GF-D8 (cell line): ENCODE data around the gene SGPL1.
"Not testable (repeated sequence)": the region's sequence is repeated elsewhere in the genome, so short reads cannot be mapped to it uniquely, and the experiment has no call there.

Experiments used
- DNase-seq: peaks from one replicate; lab custom pipeline; 2025; lab: John Stamatoyannopoulos, UW

Gene SGPL1

DNA sequence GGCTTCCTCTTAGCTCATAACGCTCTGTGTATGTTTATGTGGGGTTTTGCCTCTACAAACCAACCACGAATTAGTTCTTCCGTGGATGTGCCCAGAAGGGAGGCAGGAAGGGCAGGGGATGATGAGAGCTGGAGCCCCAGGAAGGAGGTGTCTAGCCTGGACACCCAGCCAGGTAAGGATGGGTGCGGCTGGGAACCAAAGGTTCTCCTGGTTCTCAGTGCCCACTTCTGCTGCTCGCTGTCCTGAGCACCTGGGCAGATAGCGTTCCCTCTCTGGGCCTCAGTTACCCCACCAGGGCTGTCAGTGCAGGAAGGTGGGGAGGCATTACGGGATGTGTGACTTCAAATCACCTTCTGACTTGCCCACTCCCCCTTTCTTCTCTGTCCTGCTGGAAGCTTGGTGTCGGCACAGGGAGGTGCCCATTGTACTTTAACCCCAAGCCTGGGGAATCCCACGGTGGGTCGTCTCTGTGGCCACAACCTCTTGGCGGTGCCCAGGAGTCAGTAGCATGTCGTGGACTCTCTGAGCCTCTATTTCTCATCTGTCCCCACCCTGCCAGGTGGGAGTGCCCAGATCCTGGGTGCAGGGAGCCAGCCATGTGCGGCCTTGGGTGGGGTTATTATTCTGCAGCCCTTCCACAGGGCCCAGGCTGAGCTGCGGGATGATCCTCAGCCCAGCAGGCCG, 91.3 kb downstream of the SGPL1 start:
- DNase-seq: no peak

DNA sequence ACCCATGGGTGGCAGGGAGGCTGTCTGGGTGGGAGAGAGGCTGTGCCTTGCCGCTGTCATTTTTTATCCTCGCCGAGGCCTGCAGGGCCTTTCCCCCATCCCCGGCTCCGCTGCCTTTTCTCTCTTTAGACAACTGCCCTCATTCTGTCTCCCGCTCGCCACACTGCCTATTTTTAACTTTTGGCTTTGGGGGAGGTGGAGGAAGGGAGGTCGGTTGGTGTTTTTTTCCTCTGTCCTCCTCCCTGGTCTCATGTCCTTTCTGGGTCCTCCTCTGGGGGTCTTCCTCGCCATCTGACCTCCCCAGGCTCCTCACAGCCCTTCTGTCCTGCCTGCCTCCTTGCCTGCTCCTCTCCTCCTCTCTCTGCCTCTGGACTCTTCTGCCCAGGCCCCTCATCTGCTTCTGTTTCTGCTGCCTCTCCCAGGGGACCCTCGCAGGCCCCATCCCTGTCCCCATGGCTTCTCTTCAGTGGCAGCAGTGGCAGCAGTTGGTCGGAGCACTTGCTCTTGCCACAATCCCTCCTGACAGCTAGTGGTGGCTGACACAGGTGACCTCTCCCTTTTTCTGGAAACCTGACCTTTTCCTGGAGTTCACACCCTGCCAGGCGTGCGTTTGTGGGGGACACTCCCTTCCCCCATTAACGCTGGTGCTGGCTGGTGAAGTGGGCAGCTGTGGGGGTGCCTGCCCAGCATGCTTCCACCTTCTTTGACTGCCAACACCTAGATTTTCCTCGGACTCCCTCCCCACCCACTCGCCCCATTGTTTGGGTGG, 92.1 kb downstream of the SGPL1 start:
- no peak for DNase-seq

DNA sequence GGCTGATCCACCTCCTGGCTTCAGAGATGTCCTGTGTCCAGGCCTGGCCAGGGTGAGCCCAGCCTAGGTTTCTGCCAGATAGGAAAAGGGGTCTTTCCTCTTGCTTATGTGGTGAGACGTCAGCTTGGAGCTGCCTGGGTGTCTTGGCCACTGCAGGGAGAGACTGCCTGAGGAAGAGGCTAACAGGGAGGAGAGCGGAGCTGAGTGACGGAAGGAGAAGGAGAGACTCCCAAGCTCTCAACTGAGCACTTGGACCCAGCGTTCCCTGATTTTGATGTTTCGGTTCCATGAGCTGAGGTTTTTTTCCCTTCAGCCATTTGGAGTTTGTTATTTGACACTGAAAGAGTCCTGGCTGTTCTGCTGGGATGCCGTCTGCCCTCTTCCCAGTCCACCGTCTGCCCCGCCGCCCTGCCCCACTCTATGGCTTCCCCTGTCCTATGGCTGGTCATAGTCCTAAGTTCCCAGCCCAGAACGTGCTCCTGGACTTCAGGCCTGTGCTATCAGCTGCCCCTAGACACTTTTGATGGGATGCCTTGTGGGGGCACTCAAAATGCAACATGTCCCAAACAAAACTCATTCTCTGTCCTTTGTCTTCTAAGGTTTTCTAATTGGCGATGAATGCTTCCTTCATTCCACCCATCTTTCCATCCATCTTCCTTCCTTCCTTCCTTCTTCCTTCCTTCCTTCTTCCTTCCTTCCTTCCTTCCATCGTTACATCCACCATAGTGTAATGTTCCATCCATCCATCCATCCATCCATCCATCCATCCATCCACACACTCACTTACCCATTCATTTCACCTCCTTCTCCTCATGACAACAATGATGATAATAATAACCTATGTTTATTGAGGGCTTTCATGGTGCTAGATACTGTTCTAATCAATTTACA, 92.9 kb downstream of the SGPL1 start:
- no peak for DNase-seq

DNA sequence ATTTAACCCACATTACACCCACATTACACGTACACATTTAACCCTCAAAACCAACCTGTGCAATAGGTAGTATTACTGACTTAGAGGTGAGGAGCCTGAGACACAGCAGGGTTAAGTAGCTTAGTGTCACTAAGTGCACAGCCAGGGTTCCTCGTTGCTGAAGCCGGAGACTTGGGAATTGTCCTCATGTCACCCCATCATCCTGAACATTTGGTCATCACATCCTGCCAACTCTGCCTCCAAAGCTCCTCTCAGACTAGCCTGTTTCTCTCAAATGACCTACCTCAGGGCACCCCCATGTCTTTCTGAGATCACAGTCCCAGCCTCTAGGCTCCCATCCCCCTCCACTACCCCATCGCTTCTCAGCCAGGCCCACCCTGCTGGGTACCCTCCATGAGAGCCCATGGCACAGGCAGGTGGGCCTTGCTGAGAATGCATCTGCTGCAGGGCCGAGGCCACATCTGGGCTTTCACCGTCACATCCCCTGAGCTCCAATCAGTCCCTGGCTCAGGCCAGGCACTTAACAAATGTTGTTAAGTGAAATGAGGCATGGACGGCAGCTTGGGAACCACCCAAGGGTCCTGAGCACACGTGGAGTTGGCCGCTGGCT, 93.7 kb downstream of the SGPL1 start:
- DNase-seq: no peak

DNA sequence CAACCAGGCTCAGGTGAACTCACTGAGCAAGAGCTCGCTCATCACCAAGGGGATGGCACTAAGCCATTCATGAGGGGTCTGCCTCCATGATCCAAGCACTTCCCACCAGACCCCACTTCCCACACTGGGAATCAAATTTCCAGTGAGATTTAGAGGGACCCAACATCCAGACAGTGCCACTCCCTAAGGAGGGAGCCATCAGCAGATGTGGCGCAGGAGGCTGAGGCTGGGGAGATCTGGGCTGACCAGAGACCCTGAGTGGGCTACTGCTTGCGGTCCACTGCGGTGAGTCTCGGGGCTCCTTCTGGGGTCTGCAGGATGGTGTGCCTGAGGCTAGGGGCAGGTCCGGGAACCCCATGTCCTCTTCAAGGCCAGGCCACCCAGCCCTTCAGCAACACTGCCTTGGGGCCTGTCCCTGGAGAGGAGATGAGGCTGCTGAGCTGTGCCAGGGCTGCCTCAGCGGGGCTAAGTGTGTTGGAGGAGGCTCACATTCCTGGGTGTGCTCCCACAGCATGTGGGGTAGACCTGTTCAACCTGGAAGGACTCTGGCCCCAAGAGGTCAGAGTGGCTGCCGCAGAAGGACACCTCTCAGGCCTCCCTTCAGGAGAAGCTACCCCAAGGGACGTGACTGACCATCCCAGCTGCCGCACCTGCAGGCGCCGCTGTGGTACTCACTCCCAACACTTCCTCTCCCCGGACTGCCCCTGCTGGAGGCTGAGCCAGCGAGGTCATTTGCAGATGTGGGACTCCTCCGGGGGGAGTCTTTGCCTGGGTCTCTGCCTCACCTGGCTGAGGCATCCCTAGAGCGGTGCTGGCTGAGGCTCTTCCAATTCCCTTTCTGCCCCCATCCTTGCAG, 95.0 kb downstream of the SGPL1 start:
- no peak for DNase-seq

DNA sequence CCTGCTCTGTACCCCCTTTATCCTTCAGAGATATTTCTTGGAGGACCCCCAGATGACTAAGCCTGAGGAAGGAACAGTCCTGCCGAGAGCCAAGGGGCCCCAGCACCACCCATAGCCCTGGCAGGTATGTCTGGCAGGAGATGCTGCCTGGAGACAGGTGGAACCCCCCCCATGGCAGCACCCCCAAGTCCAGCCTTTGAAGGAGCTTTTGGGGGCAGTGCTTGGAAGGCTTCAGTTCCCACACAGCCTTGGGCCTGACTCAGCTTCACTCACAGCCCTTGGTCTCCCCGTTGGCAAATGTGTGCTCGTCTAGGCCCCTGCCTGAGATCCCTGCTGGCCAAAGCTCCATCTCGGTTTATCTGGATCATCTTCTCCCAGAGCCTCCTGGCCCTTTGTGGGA, 95.6 kb downstream of the SGPL1 start:
- no peak for DNase-seq

DNA sequence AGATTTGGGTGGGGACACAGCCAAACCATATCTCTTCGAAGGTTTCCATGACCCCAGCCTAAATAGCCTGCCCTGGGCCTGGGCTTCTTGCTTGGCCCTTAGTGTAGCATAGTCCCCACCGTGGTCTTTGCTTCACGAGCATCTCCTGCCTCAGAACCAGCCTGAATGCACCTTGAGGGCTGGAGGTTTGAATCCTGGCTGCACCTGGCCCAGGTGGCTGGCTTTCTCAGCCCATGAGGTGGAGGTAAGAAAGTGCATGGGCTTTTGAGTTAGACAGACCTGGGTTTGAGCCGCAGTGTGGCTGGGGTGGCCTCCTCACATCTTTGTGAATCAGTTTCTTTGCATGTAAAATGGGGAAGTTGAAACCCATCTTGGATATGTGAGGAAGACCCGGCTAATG, 96.8 kb downstream of the SGPL1 start:
- no peak for DNase-seq

DNA sequence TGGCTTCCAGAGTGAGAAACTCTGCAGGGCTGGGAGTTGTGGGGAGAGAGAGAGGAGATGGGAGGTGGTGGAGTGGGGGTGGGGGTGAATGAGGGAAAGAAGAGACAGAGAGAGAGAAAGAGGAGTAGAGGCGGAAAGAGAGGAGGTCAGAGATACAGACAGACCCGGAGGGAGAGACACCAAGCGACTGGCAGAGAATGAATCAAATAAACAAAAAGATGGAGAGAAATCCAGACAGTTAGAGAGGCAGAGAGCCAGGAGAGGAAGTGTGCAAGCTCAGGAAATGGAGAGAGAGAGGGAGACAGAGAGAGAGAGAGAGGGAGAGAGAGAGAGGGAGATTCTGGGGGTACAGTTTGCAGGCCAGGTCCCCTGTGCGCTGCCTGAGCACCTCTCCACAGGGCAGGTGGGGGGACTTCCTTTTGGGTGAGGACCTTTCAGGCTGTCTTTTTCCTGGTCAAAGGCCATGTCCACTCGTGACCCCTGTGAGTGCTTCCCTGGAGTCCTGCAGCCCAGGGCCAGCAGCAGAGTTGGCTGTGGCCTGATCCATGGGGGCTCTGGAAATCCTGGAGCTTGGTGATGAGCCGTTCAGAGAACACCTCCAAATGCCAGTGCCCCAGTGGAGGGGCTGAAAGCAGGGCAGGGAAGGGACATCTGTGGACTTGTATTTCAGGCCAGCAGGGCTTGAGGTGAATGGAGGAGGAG, 97.6 kb downstream of the SGPL1 start:
- no peak for DNase-seq

DNA sequence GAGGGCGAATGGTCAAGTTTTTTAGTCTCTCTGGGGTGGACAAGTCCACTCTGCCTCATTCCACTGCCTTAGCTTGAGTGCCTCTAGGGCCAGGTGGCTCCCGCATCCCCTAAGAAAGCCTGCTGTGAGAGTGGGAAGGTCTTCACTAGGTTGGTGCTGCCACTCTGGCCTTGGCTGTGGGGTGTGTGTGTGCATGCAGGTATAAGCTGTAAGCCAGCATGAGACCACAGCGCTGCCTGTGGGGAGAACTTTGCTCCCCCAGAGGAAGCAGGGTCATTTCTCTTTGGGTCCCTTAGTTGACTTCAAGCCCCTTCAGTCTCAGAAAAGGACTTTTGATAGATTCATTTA, 98.1 kb downstream of the SGPL1 start:
- DNase-seq: no peak

DNA sequence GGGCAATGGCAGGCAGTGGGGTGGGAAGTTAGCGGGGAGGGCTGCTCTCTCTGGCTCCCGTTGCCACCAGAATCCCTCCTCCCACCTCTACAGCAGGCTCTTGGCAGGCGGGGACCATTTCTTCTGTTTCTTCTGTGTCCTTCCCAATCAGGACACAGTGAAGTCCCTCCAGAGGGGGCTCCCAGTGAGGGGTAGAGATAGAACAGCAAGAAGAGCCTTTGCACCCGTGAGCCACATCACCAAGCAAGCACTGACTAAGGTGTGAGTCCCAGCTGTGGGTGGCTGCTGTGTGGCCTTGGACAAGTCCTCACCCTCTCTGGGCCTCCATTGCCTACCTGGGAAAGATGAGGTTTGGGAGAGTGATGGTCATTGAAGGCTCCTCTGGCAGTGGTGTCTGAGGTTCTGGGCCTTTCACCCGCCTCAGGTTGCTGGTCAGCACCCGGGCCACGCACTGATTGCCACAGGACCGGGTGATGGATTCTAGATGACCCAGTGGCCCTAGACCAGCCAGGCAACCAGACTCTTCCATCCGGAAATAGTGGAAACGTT, 98.6 kb downstream of the SGPL1 start:
- DNase-seq: no peak

DNA sequence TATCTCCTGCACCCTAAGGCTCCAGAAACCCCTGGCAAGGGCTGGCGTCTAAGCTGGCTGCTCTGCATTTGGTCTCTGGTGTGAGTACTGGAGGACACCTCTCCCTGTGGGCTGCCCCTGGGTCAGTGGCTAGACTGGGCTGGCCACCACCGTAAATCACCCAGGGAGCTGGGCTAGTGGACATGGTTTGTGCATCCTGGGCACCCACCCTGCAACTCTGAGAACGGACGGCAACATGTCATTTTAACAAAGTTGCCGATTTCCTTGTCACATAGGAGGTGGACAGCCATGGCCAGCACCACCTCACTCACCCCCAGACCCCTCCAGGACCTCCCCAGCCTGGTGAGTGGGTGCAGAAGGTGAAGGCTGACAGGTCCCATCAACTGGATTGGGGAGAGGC, 99.5 kb downstream of the SGPL1 start:
- DNase-seq: no peak

DNA sequence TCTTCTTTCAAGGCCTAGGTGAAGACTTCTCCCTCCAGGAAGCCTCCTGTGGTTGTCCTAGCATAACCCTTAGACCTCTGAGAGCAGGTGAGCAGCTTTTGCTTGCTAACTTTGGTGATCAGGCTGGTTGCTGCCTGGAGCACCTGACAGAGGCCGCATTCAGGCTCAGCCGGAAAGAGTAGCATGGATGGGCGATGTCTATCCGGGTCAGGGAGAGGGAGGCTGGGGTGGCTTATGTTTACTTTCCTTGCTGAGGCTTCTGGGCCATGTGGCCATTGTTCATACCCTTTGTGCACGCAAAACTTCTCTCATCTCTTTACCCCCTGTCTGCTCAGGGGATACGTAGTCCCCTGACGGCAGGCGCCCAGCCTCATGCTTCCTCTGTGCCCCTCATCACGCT, 100.1 kb downstream of the SGPL1 start:
- no peak for DNase-seq

DNA sequence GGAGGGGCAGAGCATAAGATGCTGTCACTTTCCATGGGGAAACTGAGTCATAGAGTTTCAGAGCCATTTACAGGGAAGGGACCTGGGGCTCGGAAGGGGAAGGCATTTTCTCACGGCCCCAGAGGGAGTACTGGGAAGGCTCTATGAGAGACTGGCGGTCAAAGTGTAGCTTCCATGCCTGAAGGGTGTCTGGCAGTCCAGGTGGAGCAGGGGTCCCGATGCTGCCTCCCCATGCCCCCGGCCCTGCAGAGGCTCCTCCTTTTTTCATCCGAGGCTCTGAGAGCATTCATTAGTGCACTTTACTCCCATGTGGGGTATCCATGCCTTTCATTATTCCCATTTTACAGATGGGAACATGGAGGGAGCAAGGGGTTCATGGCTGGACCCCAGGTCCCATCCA, 100.5 kb downstream of the SGPL1 start:
- DNase-seq: no peak

DNA sequence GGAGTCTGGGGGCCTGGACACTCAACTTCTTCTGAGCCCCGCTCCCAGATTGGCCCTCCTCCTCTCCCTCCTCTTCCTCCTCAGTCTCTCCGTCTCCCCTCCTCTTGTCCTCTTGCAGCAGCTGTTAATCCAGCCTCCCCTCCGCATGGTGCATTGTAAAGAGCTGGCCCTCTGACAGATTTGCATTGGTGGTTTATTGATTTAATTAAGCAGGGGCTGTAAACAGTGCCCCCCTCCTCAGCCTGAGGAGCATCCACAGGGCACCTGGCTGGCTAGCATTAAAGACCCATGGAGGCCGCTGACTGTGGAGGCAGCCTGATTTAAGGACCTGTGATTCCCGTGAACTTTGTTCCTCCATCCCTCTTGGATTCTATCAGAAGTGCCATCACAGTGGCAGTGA, 101.5 kb downstream of the SGPL1 start:
- DNase-seq: no peak

DNA sequence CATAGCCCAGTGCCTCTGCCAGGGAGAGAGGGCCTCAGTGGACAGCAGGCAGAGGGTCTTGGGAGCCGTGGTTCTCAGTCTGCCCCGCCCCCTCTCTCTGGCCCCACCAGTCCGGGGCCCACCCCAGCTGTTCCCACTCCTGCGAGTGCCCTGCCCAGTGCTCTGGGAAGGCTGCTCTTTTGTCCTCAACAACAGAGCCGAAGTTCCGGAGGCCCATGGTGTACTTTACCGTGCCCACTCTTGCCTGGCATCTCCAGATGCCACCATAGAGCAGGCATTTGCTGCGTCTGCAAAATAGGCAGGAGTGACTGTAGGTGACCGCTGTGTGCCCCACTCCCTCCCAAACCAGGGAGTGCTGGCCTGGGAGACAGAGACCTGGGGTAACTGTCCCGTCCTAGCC, 101.9 kb downstream of the SGPL1 start:
- no peak for DNase-seq

DNA sequence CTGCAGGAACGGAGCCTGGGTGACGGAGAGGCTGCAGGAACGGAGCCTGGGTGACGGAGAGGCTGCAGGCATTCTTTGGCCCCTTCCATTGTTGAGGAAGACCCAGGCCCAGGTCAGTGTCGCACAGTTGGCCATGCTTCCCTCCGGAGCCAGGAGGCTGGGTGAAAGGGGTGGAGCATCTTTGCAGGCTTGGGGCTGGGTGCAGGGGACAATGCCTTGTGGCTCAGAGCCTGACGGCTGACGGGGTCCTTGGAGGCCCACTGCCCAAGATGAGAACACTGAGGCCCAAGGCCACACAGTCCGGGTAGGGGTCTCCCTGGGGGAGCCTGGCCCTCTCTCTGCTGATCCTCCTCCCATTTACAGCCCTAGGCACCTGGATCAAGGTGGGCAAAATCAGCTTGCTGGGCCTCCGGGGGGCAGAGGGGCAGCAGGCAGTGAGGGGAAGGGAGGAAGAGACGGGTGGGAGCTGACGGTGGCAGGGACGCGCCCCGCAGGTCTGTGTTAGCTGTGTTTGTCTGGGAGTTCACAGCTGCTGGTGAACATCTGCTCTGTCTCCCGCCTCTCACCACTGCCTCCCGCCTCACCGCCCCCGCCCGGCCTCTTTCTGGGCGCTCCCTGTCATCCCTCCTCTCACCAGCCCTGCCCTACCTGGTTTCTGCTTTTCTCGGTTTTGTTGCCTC, 103.2 kb downstream of the SGPL1 start:
- DNase-seq: no peak

DNA sequence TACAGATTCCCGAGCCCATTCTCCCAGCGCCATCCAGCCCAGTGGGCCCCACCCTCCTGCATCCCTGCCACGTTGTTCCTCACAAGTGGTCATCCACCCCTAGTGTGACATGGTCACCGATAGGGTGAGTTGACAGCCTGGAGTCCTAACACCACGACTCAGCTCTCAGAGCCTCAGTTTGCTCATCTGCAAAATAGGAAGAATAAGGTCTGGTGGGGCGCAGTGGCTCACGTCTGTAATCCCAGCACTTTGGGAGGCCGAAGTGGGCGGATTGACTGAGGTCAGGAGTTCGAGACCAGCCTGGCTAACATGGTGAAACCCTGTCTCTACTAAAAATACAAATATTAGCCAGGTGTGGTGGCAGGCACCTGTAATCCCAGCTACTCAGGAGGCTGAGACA, 104.2 kb downstream of the SGPL1 start:
- DNase-seq: not testable (repeated sequence)

DNA sequence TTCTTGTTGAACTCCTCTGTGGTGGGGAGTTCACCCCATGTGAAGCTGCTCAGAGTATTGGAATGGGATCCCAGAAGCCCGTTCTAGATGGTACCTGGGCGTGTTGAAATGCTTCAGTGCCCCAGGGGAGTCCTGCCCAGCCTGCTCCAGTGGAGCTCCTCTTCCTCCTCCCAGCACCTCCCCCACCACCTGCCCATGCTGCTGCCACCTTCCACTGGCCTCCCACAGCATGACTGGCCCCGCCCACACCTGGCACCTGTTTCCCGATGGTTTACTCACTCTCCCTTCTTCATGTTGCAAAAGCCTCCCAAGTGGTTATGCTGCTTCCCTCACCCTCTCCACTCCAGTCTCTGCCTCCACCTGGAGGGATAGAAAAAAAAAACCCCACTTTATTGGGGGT, 104.8 kb downstream of the SGPL1 start:
- no peak for DNase-seq

DNA sequence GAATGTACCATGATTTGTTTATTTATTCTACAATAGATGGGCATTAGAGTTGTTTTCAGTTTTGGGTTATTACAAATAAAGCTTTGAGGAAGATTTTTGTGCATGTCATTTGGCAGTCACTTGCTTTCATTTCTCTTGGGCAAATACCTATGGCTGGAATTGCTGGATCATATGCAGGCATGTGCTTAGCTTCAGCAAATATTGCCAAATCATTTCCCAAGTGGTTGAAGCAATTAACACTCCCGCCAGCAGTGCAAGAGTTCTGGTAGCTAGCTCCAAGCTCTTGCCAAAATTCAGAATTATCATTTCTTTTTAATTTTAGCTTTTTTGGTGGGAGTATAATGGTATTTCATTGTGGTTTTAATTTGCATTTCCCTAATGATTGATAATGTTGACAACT, 105.5 kb downstream of the SGPL1 start:
- no peak for DNase-seq

DNA sequence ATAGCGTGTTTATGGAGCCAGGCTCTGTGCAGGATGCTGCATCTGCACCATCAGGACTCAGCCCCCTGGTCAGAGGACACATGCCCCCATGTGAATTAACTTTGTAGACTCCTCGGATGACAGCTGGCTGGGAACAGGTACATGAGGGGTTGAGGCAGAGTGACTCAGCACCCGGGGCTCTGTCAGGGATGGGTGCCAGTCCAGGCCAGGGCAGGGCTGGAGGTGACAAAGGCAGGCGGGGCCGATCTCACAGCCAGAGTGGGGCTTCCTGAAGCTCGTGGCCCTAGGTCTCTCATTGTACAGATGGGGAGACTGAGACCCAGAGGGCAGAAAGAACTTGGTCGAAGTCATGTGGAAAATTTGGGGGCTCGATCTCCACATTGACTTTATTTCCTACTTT, 107.9 kb downstream of the SGPL1 start:
- no peak for DNase-seq
